H9 (cell line): Measurements from ENCODE around the gene TNIP3. TPM values are rescaled to one million over a fixed set of nuclear protein-coding genes. Genes with fewer than 3 reads are reported as not detected.

Source experiments
- DNase-seq: peaks from one replicate; pipeline ENCODE4 v3.0.0-alpha.2; 2017
- H2AFZ ChIP-seq: one replicate; pipeline ENCODE4 v1.6.1; 2013; ENCODE audit warnings: mild to moderate bottlenecking, low read length, control low read depth, moderate library complexity
- H2AK5ac ChIP-seq: 2 replicates; pipeline ENCODE4 v1.6.1; 2013; ENCODE audit warnings: low read length, control low read depth, mixed read lengths; ENCODE audit not compliant: insufficient read length
- H2BK120ac ChIP-seq: one replicate; pipeline ENCODE4 v1.6.1; 2013; ENCODE audit warnings: low read depth, mild to moderate bottlenecking, low read length, control low read depth, inconsistent platforms; ENCODE audit not compliant: poor library complexity, severe bottlenecking
- H2BK12ac ChIP-seq: 2 replicates; pipeline ENCODE4 v1.6.1; 2013; ENCODE audit warnings: low read length, control low read depth, mixed read lengths, low read depth; ENCODE audit not compliant: insufficient read length
- H2BK15ac ChIP-seq: 2 replicates; pipeline ENCODE4 v1.6.1; 2013; ENCODE audit warnings: low read depth, low read length, control low read depth
- H2BK20ac ChIP-seq: one replicate; pipeline ENCODE4 v1.6.1; 2013; ENCODE audit warnings: low read depth, mild to moderate bottlenecking, low read length, control low read depth, inconsistent platforms; ENCODE audit not compliant: poor library complexity, severe bottlenecking
- H2BK5ac ChIP-seq: 2 replicates; pipeline ENCODE4 v1.6.1; 2013; ENCODE audit warnings: low read length, control low read depth, mixed read lengths; ENCODE audit not compliant: insufficient read length
- H3K14ac ChIP-seq: 2 replicates; pipeline ENCODE4 v1.6.1; 2013; ENCODE audit warnings: low read length, control low read depth; ENCODE audit not compliant: insufficient read depth
- H3K18ac ChIP-seq: 2 replicates; pipeline ENCODE4 v1.6.1; 2013; ENCODE audit warnings: low read depth, mild to moderate bottlenecking, mixed read lengths, low read length, control low read depth; ENCODE audit not compliant: insufficient read length
- H3K23ac ChIP-seq: 2 replicates; pipeline ENCODE4 v1.6.1; 2013; ENCODE audit warnings: low read length, control low read depth, mixed read lengths, low read depth; ENCODE audit not compliant: insufficient read length
- H3K23me2 ChIP-seq: 2 replicates; pipeline ENCODE4 v1.6.1; 2013; ENCODE audit warnings: low read depth, mild to moderate bottlenecking, mixed read lengths, low read length, control low read depth; ENCODE audit not compliant: insufficient read length, poor library complexity, severe bottlenecking
- H3K27ac ChIP-seq: 2 replicates; pipeline ENCODE4 v1.5.1; 2013; ENCODE audit warnings: low read length, control low read depth, mixed read lengths, low read depth; ENCODE audit not compliant: insufficient read length
- H3K27me3 ChIP-seq: 2 replicates; pipeline ENCODE4 v1.6.1; 2013; ENCODE audit warnings: low read length, control low read depth, inconsistent platforms; ENCODE audit not compliant: insufficient read depth
- H3K4ac ChIP-seq: 2 replicates; pipeline ENCODE4 v1.6.1; 2013; ENCODE audit warnings: low read depth, mild to moderate bottlenecking, control low read depth, inconsistent platforms, low read length, moderate library complexity
- H3K4me1 ChIP-seq: 2 replicates; pipeline ENCODE4 v1.6.1; 2013; ENCODE audit warnings: low read length, control low read depth, inconsistent platforms; ENCODE audit not compliant: insufficient read depth
- H3K4me2 ChIP-seq: 2 replicates; pipeline ENCODE4 v1.6.1; 2013; ENCODE audit warnings: low read length, control low read depth, mixed read lengths; ENCODE audit not compliant: insufficient read length, insufficient read depth
- H3K56ac ChIP-seq: 2 replicates; pipeline ENCODE4 v1.6.1; 2013; ENCODE audit warnings: low read depth, mild to moderate bottlenecking, mixed read lengths, low read length, control low read depth; ENCODE audit not compliant: insufficient read length
- H3K79me1 ChIP-seq: 2 replicates; pipeline ENCODE4 v1.6.1; 2013; ENCODE audit warnings: low read depth, mild to moderate bottlenecking, moderate library complexity, low read length, control low read depth, inconsistent platforms; ENCODE audit not compliant: insufficient read depth, poor library complexity, severe bottlenecking
- H3K79me2 ChIP-seq: 2 replicates; pipeline ENCODE4 v1.6.1; 2013; ENCODE audit warnings: low read length, control low read depth, inconsistent platforms; ENCODE audit not compliant: insufficient read depth
- H3K9ac ChIP-seq: 2 replicates; pipeline ENCODE4 v1.6.1; 2013; ENCODE audit warnings: low read length, control low read depth, mixed read lengths; ENCODE audit not compliant: insufficient read length; ENCODE audit errors: extremely low read depth
- H3K9me3 ChIP-seq: one replicate; pipeline ENCODE4 v1.6.1; 2013; ENCODE audit warnings: low read depth, low read length, inconsistent platforms; ENCODE audit not compliant: control insufficient read depth
- H3T11ph ChIP-seq: one replicate; pipeline ENCODE4 v1.6.1; 2013; ENCODE audit warnings: mild to moderate bottlenecking, low read length, control low read depth, inconsistent platforms
- H4K20me1 ChIP-seq: one replicate; pipeline ENCODE4 v1.6.1; 2013; ENCODE audit not compliant: control insufficient read depth, insufficient read length, insufficient read depth
- H4K5ac ChIP-seq: 2 replicates; pipeline ENCODE4 v1.6.1; 2013; ENCODE audit warnings: low read depth, mild to moderate bottlenecking, mixed read lengths, low read length, control low read depth; ENCODE audit not compliant: insufficient read length
- H4K8ac ChIP-seq: replicated peaks from 2 replicates; pipeline ENCODE4 v1.6.1; 2013; ENCODE audit warnings: low read length, control low read depth, mixed read lengths, low read depth; ENCODE audit not compliant: insufficient read length
- H4K91ac ChIP-seq: 2 replicates; pipeline ENCODE4 v1.6.1; 2013; ENCODE audit warnings: low read depth, mild to moderate bottlenecking, moderate library complexity, mixed read lengths, low read length, control low read depth; ENCODE audit not compliant: insufficient read length
- H3K27ac Mint-ChIP-seq, 3 experiments: 2 replicates in 2 of 3; 3 replicates in 1 of 3; pipeline ENCODE4 v1.8.0; 2020 to 2021; ENCODE audit warnings: mixed read lengths in 3 of 3, mild to moderate bottlenecking in 1 of 3, moderate library complexity in 1 of 3
- H3K27me3 Mint-ChIP-seq: 2 replicates; pipeline ENCODE4 v1.8.0; 2021; ENCODE audit warnings: low read depth, mild to moderate bottlenecking, moderate library complexity, mixed read lengths
- H3K36me3 Mint-ChIP-seq, 3 experiments: 2 replicates in 2 of 3; 3 replicates in 1 of 3; pipeline ENCODE4 v1.8.0; 2020 to 2021; ENCODE audit warnings: low read depth in 3 of 3, mixed read lengths in 3 of 3; ENCODE audit not compliant: insufficient read depth in 1 of 3
- H3K4me1 Mint-ChIP-seq, 2 experiments: 2 replicates each; pipeline ENCODE4 v1.8.0; 2020; ENCODE audit warnings: mixed read lengths in 2 of 2
- H3K4me3 Mint-ChIP-seq, 2 experiments: 2 replicates in 1 of 2; 3 replicates in 1 of 2; pipeline ENCODE4 v1.8.0; 2020 to 2021; ENCODE audit warnings: mild to moderate bottlenecking in 2 of 2, mixed read lengths in 2 of 2, moderate library complexity in 1 of 2
- H3K9me3 Mint-ChIP-seq, 2 experiments: 2 replicates in 1 of 2; 3 replicates in 1 of 2; pipeline ENCODE4 v1.8.0; 2020; ENCODE audit warnings: mild to moderate bottlenecking in 2 of 2, mixed read lengths in 2 of 2, moderate library complexity in 1 of 2
- CTCF ChIP-seq: fragments of 200-600 bp; sonication (generic); conservative IDR thresholded peaks from 3 replicates; pipeline ENCODE4 v1.8.0; 2021; ENCODE audit warnings: antibody characterized with exemption, mild to moderate bottlenecking
- WGBS: extraction: QIAGEN DNeasy Blood & Tissue Kit; methylation state at CpG from one replicate; pipeline ENCODE4 v1.1.7; 2013; ENCODE audit warnings: missing lambda C conversion rate, low lambda C conversion rate, mixed read lengths; ENCODE audit not compliant: insufficient read length; ENCODE audit errors: extremely low coverage; 5-methylcytosine and 5-hydroxymethylcytosine counted together
- total RNA-seq: library from RNA; stranded (reverse); gene quantifications from 2 replicates; pipeline ENCODE4 v1.2.1, GENCODE V29; 2021

TNIP3 gene
- total RNA-seq, 1 experiment from 2014 or later: not detected

- Histone ChIP-seq H3K27me3 (no peaks in the 10 kb centered on the region), H4K8ac (no peak overlapping the region), H3K4me1 (no peaks in the 10 kb centered on the region), H2AFZ (no peak overlapping the region), H3K23ac (no peak overlapping the region), H4K20me1 (no peaks in the 10 kb centered on the region), H3K79me1 (no peaks in the 10 kb centered on the region), H3K9ac (no peak overlapping the region), H4K5ac (no peak overlapping the region), H4K91ac (no peak overlapping the region), H3T11ph (no peak overlapping the region), H2AK5ac (no peak overlapping the region), H3K56ac (no peak overlapping the region), H2BK20ac (no peak overlapping the region), H2BK15ac (no peak overlapping the region), H3K18ac (no peak overlapping the region), H2BK12ac (no peak overlapping the region), H3K27ac (no peak overlapping the region), H3K9me3 (no peaks in the 10 kb centered on the region), H3K79me2 (no peaks in the 10 kb centered on the region), H2BK5ac (no peak overlapping the region), H3K23me2 (no peaks in the 10 kb centered on the region), H3K14ac (no peak overlapping the region), H3K4ac (no peak overlapping the region), H3K4me2 (no peak overlapping the region), H2BK120ac (no peak overlapping the region)
- Mint-ChIP-seq H3K36me3 (no peaks in the 10 kb centered on the region), H3K4me1 (no peaks in the 10 kb centered on the region), H3K27ac (no peak overlapping the region), H3K4me3 (no peak overlapping the region), H3K27me3 (no peaks in the 10 kb centered on the region), H3K9me3 (no peaks in the 10 kb centered on the region)
- WGBS: no CpG with 5 or more reads among the region's 2 CpGs
- no peak for TF ChIP-seq CTCF
- no peak for DNase-seq
Measured at GRCh38 chr4:121195649-121196048, 31.5 kb upstream of the TNIP3 start.
